ENCODE data around the gene XRCC4. TPM values are rescaled to one million over a fixed set of nuclear protein-coding genes. Genes with fewer than 3 reads are reported as not detected.

XRCC4 gene
- total RNA-seq, 2 experiments from 2014 or later: 9.5 to 11.6 TPM

- Mint-ChIP-seq H3K4me1 (no peaks in the 10 kb centered on the region), H3K27ac (no peak overlapping the region), H3K4me3 (no peak overlapping the region), H3K36me3 (ENCODE audit: low read depth) (peaks cover 5% of the 10 kb centered on the region), H3K27me3 (no peaks in the 10 kb centered on the region), H3K9me3 (no peaks in the 10 kb centered on the region)
- ChIA-PET CTCF (no interaction called here), POLR2A (no interaction called here)
- no peak for DNase-seq
Observed at GRCh38 chr5:83102364-83102980, 25.1 kb downstream of the XRCC4 start.

GRCh38 chr5:83104021-83104420 lies 26.7 kb downstream of the XRCC4 start:
- ChIA-PET CTCF (no interaction called here), POLR2A (no interaction called here)
- H3K4me1 Mint-ChIP-seq: no peaks in the 10 kb centered on the region

GRCh38 chr5:83107692-83108420 lies 30.5 kb downstream of the XRCC4 start:
- CTCF ChIA-PET: interaction anchor here (0.6 kb wide), 1 partner anchor 314 kb away, joined by 3 read pairs; no protein-coding TSS in a partner anchor
- Mint-ChIP-seq H3K9me3 (peaks cover 8% of the 10 kb centered on the region), H3K4me3 (no peak overlapping the region), H3K36me3 (ENCODE audit: low read depth) (peaks cover 13% of the 10 kb centered on the region), H3K27me3 (no peaks in the 10 kb centered on the region), H3K4me1 (no peaks in the 10 kb centered on the region), H3K27ac (no peak overlapping the region)
- no peak for DNase-seq
- POLR2A ChIA-PET: no interaction called here

More at GRCh38 chr5:83104021-83104420, 26.7 kb downstream of the XRCC4 start:
- no peak for DNase-seq
- H3K36me3 Mint-ChIP-seq (ENCODE audit: low read depth): peaks cover 5% of the 10 kb centered on the region
- no peak overlapping the region for H3K4me3 Mint-ChIP-seq
- H3K27me3 Mint-ChIP-seq: no peaks in the 10 kb centered on the region
- no peak overlapping the region for H3K27ac Mint-ChIP-seq
- no peaks in the 10 kb centered on the region for H3K9me3 Mint-ChIP-seq

GRCh38 chr5:83109380-83109779 lies 32.0 kb downstream of the XRCC4 start:
- Mint-ChIP-seq H3K27ac (no peak overlapping the region), H3K4me3 (no peak overlapping the region), H3K27me3 (no peaks in the 10 kb centered on the region), H3K9me3 (peaks cover 10% of the 10 kb centered on the region), H3K4me1 (no peaks in the 10 kb centered on the region), H3K36me3 (ENCODE audit: low read depth) (peaks cover 21% of the 10 kb centered on the region)
- DNase-seq: no peak
- CTCF ChIA-PET: no interaction called here
- POLR2A ChIA-PET: no interaction called here

GRCh38 chr5:83115816-83116215 lies 38.5 kb downstream of the XRCC4 start:
- ChIA-PET CTCF (no interaction called here), POLR2A (no interaction called here)
- no peaks in the 10 kb centered on the region for H3K4me1 Mint-ChIP-seq
- peaks cover 34% of the 10 kb centered on the region for H3K36me3 Mint-ChIP-seq (ENCODE audit: low read depth)
- H3K9me3 Mint-ChIP-seq: peaks cover 19% of the 10 kb centered on the region
- no peak overlapping the region for H3K27ac Mint-ChIP-seq
- no peak for DNase-seq
- H3K4me3 Mint-ChIP-seq: no peak overlapping the region
- no peaks in the 10 kb centered on the region for H3K27me3 Mint-ChIP-seq

GRCh38 chr5:83118471-83118870 lies 41.1 kb downstream of the XRCC4 start:
- Mint-ChIP-seq H3K4me1 (no peaks in the 10 kb centered on the region), H3K27me3 (no peaks in the 10 kb centered on the region), H3K4me3 (no peak overlapping the region), H3K27ac (no peak overlapping the region), H3K9me3 (peaks cover 9% of the 10 kb centered on the region), H3K36me3 (ENCODE audit: low read depth) (peaks cover 21% of the 10 kb centered on the region)
- ChIA-PET CTCF (no interaction called here), POLR2A (no interaction called here)
- no peak for DNase-seq

- Mint-ChIP-seq H3K36me3 (ENCODE audit: low read depth) (peaks cover 18% of the 10 kb centered on the region), H3K27ac (no peak overlapping the region), H3K27me3 (no peaks in the 10 kb centered on the region), H3K4me1 (no peaks in the 10 kb centered on the region), H3K9me3 (peaks cover 9% of the 10 kb centered on the region), H3K4me3 (no peak overlapping the region)
- CTCF ChIA-PET: no interaction called here
- no peak for DNase-seq
- POLR2A ChIA-PET: no interaction called here
Observed at GRCh38 chr5:83118976-83119375, 41.6 kb downstream of the XRCC4 start.

GRCh38 chr5:83124593-83124992 lies 47.2 kb downstream of the XRCC4 start:
- peaks cover 11% of the 10 kb centered on the region for H3K36me3 Mint-ChIP-seq (ENCODE audit: low read depth)
- H3K27me3 Mint-ChIP-seq: no peaks in the 10 kb centered on the region
- no peak overlapping the region for H3K27ac Mint-ChIP-seq
- CTCF ChIA-PET: interaction anchor here (0.7 kb wide), 1 partner anchor 10 kb away, joined by 3 read pairs; no protein-coding TSS in a partner anchor
- no peak for DNase-seq
- peaks cover 19% of the 10 kb centered on the region for H3K9me3 Mint-ChIP-seq
- no peak overlapping the region for H3K4me3 Mint-ChIP-seq
- POLR2A ChIA-PET: no interaction called here
- no peaks in the 10 kb centered on the region for H3K4me1 Mint-ChIP-seq

- DNase-seq: no peak
- H3K4me1 Mint-ChIP-seq: no peaks in the 10 kb centered on the region
- CTCF ChIA-PET: no interaction called here
- H3K4me3 Mint-ChIP-seq: no peak overlapping the region
- peaks cover 14% of the 10 kb centered on the region for H3K36me3 Mint-ChIP-seq (ENCODE audit: low read depth)
- no peaks in the 10 kb centered on the region for H3K27me3 Mint-ChIP-seq
- POLR2A ChIA-PET: no interaction called here
- H3K9me3 Mint-ChIP-seq: peaks cover 22% of the 10 kb centered on the region
- H3K27ac Mint-ChIP-seq: no peak overlapping the region
Observed at GRCh38 chr5:83125560-83125959, 48.2 kb downstream of the XRCC4 start.

GRCh38 chr5:83126501-83126900 lies 49.2 kb downstream of the XRCC4 start:
- H3K4me1 Mint-ChIP-seq: no peaks in the 10 kb centered on the region

GRCh38 chr5:83133797-83134196 lies 56.5 kb downstream of the XRCC4 start:
- H3K4me3 Mint-ChIP-seq: no peak overlapping the region
- CTCF ChIA-PET: no interaction called here
- no peak for DNase-seq
- H3K9me3 Mint-ChIP-seq: peaks cover 19% of the 10 kb centered on the region
- no peak overlapping the region for H3K27ac Mint-ChIP-seq
- H3K4me1 Mint-ChIP-seq: no peaks in the 10 kb centered on the region
- peaks cover 25% of the 10 kb centered on the region for H3K36me3 Mint-ChIP-seq (ENCODE audit: low read depth)
- POLR2A ChIA-PET: interaction anchor here (0.5 kb wide), 1 partner anchor 57 kb away, joined by 6 read pairs; no protein-coding TSS in a partner anchor
- H3K27me3 Mint-ChIP-seq: no peaks in the 10 kb centered on the region

More at GRCh38 chr5:83126501-83126900, 49.2 kb downstream of the XRCC4 start:
- Mint-ChIP-seq H3K27me3 (no peaks in the 10 kb centered on the region), H3K4me3 (no peak overlapping the region), H3K9me3 (peaks cover 25% of the 10 kb centered on the region), H3K27ac (no peak overlapping the region), H3K36me3 (ENCODE audit: low read depth) (peaks cover 18% of the 10 kb centered on the region)
- DNase-seq: no peak
- ChIA-PET POLR2A (no interaction called here), CTCF (no interaction called here)

- no peak overlapping the region for H3K4me3 Mint-ChIP-seq
Observed at GRCh38 chr5:83142526-83142925, 65.2 kb downstream of the XRCC4 start.

GRCh38 chr5:83145241-83145640 lies 67.9 kb downstream of the XRCC4 start:
- Mint-ChIP-seq H3K36me3 (ENCODE audit: low read depth) (no peaks in the 10 kb centered on the region), H3K27ac (no peak overlapping the region), H3K4me3 (no peak overlapping the region), H3K27me3 (no peaks in the 10 kb centered on the region), H3K4me1 (no peaks in the 10 kb centered on the region), H3K9me3 (no peaks in the 10 kb centered on the region)
- ChIA-PET POLR2A (no interaction called here), CTCF (no interaction called here)
- DNase-seq: no peak

More at GRCh38 chr5:83142526-83142925, 65.2 kb downstream of the XRCC4 start:
- Mint-ChIP-seq H3K4me1 (no peaks in the 10 kb centered on the region), H3K9me3 (no peaks in the 10 kb centered on the region), H3K27me3 (no peaks in the 10 kb centered on the region), H3K36me3 (ENCODE audit: low read depth) (no peaks in the 10 kb centered on the region), H3K27ac (no peak overlapping the region)
- ChIA-PET CTCF (no interaction called here), POLR2A (no interaction called here)
- DNase-seq: no peak

- DNase-seq: no peak
- Mint-ChIP-seq H3K27me3 (no peaks in the 10 kb centered on the region), H3K36me3 (ENCODE audit: low read depth) (no peaks in the 10 kb centered on the region), H3K27ac (no peak overlapping the region), H3K4me1 (no peaks in the 10 kb centered on the region), H3K9me3 (no peaks in the 10 kb centered on the region), H3K4me3 (no peak overlapping the region)
- CTCF ChIA-PET: no interaction called here
- POLR2A ChIA-PET: no interaction called here
Observed at GRCh38 chr5:83145882-83146331, 68.6 kb downstream of the XRCC4 start.

All from activated CD4-positive, alpha-beta T cell treated with anti-CD3 and anti-CD28 coated beads, Interleukin-2, amount 10 ng/mL, durations not matched to agents 7 days and 5 days (primary cell).